Measurements from ENCODE around the gene DACT3.

The DACT3 gene

GRCh38 chr19:46659151-46660007, 1.6 kb downstream of the DACT3 start:
- in situ Hi-C loops (cut with HindIII; ENCODE audit: low pct_unique_long_range_greater_than_20kb, low sequenced_read_pairs) = no loop called here
- DNase-seq (ENCODE audit: low read depth in 1 of 2, low spot score in 1 of 2) = peak in 1 of 2 experiments; percentile 12
- no peak for TF ChIP-seq JUND (IDR thresholded peaks at IDR 0.05; ENCODE audit: low read depth)

- TF ChIP-seq JUND (IDR thresholded peaks at IDR 0.05; ENCODE audit: low read depth) = no peak
- in situ Hi-C loops (cut with HindIII; ENCODE audit: low pct_unique_long_range_greater_than_20kb, low sequenced_read_pairs) = no loop called here
- DNase-seq (ENCODE audit: low read depth in 1 of 2, low spot score in 1 of 2) = no peak
Observed at GRCh38 chr19:46656541-46656940, 4.4 kb downstream of the DACT3 start.

DNA sequence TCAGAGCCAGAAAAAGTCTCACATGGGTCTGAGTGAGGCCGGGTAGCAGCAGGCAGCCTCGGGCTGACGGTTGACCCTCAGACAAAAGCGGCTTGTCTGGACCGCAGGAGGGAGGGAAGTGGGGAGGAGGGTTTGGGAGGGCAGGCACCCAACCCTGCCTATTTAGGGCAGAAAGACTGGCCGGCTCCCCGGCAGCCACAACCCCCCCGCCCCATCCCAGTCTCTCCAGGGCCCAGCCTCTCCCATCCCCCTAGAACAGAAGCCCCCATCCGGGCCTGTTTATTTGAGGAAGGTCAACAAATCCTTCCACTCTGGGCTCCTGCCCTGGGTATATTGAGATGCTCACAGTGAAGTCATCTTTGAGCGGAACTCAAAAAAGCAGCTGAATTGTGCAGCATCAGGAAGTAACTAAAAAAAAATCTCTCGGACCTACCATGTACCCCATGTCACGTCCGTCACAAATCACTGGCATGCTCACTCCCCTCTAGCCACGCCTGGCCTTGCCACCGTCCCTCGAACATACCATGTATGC, 6.3 kb downstream of the DACT3 start:
- no peak for TF ChIP-seq JUND (IDR thresholded peaks at IDR 0.05; ENCODE audit: low read depth)
- no peak for DNase-seq (ENCODE audit: low read depth in 1 of 2, low spot score in 1 of 2)
- in situ Hi-C loops (cut with HindIII; ENCODE audit: low pct_unique_long_range_greater_than_20kb, low sequenced_read_pairs) = no loop called here

GRCh38 chr19:46650445-46650844, 10.5 kb downstream of the DACT3 start:
- DNase-seq (ENCODE audit: low read depth in 1 of 2, low spot score in 1 of 2) = no peak
- in situ Hi-C loops (cut with HindIII; ENCODE audit: low pct_unique_long_range_greater_than_20kb, low sequenced_read_pairs) = no loop called here
- TF ChIP-seq JUND (IDR thresholded peaks at IDR 0.05; ENCODE audit: low read depth) = no peak

GRCh38 chr19:46648961-46649960, 11.7 kb downstream of the DACT3 start:
- DNase-seq (ENCODE audit: low read depth in 1 of 2, low spot score in 1 of 2) = no peak
- TF ChIP-seq JUND (IDR thresholded peaks at IDR 0.05; ENCODE audit: low read depth) = no peak
- in situ Hi-C loops (cut with HindIII; ENCODE audit: low pct_unique_long_range_greater_than_20kb, low sequenced_read_pairs) = no loop called here

- no peak for DNase-seq (ENCODE audit: low read depth in 1 of 2, low spot score in 1 of 2)
- in situ Hi-C loops (cut with HindIII; ENCODE audit: low pct_unique_long_range_greater_than_20kb, low sequenced_read_pairs) = no loop called here
- TF ChIP-seq JUND (IDR thresholded peaks at IDR 0.05; ENCODE audit: low read depth) = no peak
Observed at GRCh38 chr19:46648060-46648960, 12.7 kb downstream of the DACT3 start.

- TF ChIP-seq JUND (IDR thresholded peaks at IDR 0.05; ENCODE audit: low read depth) = no peak
- no peak for DNase-seq (ENCODE audit: low read depth in 1 of 2, low spot score in 1 of 2)
- in situ Hi-C loops (cut with HindIII; ENCODE audit: low pct_unique_long_range_greater_than_20kb, low sequenced_read_pairs) = no loop called here
Observed at GRCh38 chr19:46646402-46646801, 14.6 kb downstream of the DACT3 start.

- DNase-seq (ENCODE audit: low read depth in 1 of 2, low spot score in 1 of 2) = no peak
- no peak for TF ChIP-seq JUND (IDR thresholded peaks at IDR 0.05; ENCODE audit: low read depth)
- in situ Hi-C loops (cut with HindIII; ENCODE audit: low pct_unique_long_range_greater_than_20kb, low sequenced_read_pairs) = no loop called here
Observed at GRCh38 chr19:46644720-46645119, 16.3 kb downstream of the DACT3 start.

GRCh38 chr19:46640656-46641055, 20.3 kb downstream of the DACT3 start:
- no peak for DNase-seq (ENCODE audit: low read depth in 1 of 2, low spot score in 1 of 2)
- in situ Hi-C loops (cut with HindIII; ENCODE audit: low pct_unique_long_range_greater_than_20kb, low sequenced_read_pairs) = no loop called here
- no peak for TF ChIP-seq JUND (IDR thresholded peaks at IDR 0.05; ENCODE audit: low read depth)

GRCh38 chr19:46639358-46640182, 21.4 kb downstream of the DACT3 start:
- no peak for DNase-seq (ENCODE audit: low read depth in 1 of 2, low spot score in 1 of 2)
- in situ Hi-C loops (cut with HindIII; ENCODE audit: low pct_unique_long_range_greater_than_20kb, low sequenced_read_pairs) = no loop called here
- no peak for TF ChIP-seq JUND (IDR thresholded peaks at IDR 0.05; ENCODE audit: low read depth)

- no peak for TF ChIP-seq JUND (IDR thresholded peaks at IDR 0.05; ENCODE audit: low read depth)
- DNase-seq (ENCODE audit: low read depth in 1 of 2, low spot score in 1 of 2) = no peak
- in situ Hi-C loops (cut with HindIII; ENCODE audit: low pct_unique_long_range_greater_than_20kb, low sequenced_read_pairs) = no loop called here
Observed at GRCh38 chr19:46637224-46637623, 23.8 kb downstream of the DACT3 start.
